Brain microvascular endothelial cell (primary cell): Measurements from ENCODE around the gene ARID1A.

Experiments
- DNase-seq: peaks from one replicate; pipeline ENCODE4 v3.0.0-alpha.2; 2020
- H3K27ac ChIP-seq: fragments of 250-450 bp; sonication (Bioruptor Pico); 2 replicates; pipeline ENCODE4 v1.5.1; 2020; ENCODE audit warnings: mild to moderate bottlenecking, moderate library complexity
- H3K27me3 ChIP-seq: fragments of 250-450 bp; sonication (Bioruptor Pico); replicated peaks from 2 replicates; pipeline ENCODE4 v1.5.1; 2020; ENCODE audit warnings: mild to moderate bottlenecking
- H3K36me3 ChIP-seq: fragments of 250-450 bp; sonication (Bioruptor Pico); replicated peaks from 2 replicates; pipeline ENCODE4 v1.5.1; 2020; ENCODE audit warnings: mild to moderate bottlenecking
- H3K4me3 ChIP-seq: 2 replicates; pipeline ENCODE4 v1.5.1; 2011; ENCODE audit warnings: low read depth, mild to moderate bottlenecking, control low read depth, low read length, moderate library complexity
- in situ Hi-C: cut with HindIII; loops from 2 replicates; pipeline ENCODE4 v1.10.0; 2017; ENCODE audit warnings: low sequenced_read_pairs, low pct_ligation_motif_present
- TF ChIP-seq, protein P1 (sequence below): IDR thresholded peaks from 2 replicates; pipeline ENCODE4 v1.5.1; 2011; ENCODE audit warnings: low read depth, mild to moderate bottlenecking, moderate library complexity, low read length, control low read depth, inconsistent platforms; ENCODE audit errors: missing control alignments

The ARID1A gene

DNA sequence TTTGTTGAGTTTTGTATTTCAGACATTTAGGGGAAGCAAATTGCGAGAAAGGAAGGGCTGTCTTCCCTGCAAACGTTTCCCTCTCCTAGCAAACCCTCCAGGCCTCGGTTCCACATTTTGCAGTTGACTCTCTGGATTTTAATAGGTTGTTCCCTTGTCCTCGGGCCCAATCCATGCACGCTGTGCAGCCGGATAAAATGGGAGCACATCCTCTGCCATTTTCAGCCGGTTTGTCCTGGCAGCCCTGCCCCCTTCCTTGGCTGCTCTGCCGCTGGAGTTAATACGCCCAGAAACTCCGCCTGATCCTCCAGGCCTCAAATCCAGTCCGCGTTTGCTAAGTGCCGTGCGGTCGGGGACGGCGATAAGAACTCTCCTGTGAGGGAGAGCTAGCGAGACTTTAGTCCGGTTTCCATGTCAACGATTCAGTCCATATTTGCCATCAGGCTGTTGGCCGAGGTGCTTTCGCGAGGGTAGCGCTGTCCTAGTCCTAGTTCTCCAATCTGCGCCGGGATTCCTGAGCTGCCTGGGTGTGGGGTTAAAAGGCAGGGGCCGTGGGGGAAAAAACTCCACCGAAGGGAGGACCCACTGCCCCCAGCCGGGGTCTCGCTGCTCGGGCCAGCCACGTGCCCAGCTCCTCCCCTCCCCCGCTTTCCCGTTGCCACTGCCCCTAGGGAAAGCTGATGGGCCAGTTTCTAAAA is 2.9 kb upstream of the ARID1A start:
- H3K27ac ChIP-seq, result peak overlapping the region; percentile 68
- no peaks in the 10 kb centered on the region for H3K27me3 ChIP-seq
- in situ Hi-C loops, result no loop called here
- peak; percentile 97 for DNase-seq
- peak overlapping the region; percentile 64 for H3K4me3 ChIP-seq
- H3K36me3 ChIP-seq, result no peaks in the 10 kb centered on the region
- TF ChIP-seq, protein P1, sequence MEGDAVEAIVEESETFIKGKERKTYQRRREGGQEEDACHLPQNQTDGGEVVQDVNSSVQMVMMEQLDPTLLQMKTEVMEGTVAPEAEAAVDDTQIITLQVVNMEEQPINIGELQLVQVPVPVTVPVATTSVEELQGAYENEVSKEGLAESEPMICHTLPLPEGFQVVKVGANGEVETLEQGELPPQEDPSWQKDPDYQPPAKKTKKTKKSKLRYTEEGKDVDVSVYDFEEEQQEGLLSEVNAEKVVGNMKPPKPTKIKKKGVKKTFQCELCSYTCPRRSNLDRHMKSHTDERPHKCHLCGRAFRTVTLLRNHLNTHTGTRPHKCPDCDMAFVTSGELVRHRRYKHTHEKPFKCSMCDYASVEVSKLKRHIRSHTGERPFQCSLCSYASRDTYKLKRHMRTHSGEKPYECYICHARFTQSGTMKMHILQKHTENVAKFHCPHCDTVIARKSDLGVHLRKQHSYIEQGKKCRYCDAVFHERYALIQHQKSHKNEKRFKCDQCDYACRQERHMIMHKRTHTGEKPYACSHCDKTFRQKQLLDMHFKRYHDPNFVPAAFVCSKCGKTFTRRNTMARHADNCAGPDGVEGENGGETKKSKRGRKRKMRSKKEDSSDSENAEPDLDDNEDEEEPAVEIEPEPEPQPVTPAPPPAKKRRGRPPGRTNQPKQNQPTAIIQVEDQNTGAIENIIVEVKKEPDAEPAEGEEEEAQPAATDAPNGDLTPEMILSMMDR, result no peak

DNA sequence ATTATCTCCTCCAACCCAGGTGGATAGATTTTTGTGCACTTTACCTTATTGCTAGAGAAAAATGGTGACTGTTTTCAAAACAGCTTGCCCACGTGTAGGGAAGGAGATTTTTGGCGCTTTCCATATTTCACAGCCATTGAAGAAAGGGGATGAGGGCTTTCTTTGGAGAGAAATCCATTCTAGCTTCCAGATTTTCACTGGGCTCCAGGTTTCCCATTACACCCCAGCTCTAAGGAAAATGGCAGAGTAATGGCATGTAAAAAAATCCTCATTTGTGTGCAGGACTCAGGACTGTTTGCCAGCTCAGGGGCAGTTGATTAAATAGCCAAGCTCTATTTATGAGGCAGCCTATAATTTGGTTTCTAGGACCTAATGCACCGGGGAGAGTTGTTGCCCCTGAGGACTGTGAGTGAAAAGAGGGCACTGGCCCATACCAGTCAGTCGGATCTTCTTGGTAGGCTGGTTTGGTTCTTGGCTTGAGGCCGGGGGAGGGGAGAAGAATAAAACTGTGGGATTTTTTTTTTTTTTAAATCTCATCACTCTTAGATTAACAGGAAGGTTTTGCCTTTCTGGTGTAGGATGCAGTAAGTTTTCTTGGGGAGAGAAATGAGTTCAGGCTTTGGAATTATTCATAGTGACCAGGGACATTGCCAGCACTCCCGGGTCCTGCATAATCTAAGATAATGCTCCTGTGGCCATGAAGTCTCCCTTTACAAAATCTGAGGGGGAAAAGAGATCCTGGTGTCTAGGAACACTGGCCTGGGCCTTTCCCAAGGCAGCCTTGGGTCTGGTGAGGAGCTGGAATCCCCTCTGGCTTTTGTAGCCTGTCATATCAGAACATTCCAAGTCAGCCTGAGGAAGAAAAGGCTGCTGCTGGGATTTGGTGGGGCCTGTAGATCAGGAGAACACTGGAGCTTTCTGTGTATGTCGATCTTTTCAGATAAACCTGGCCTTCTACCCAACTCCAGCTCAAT is 1.9 kb upstream of the ARID1A start:
- Histone ChIP-seq H3K27ac (peak overlapping the region; percentile 68), H3K36me3 (no peaks in the 10 kb centered on the region), H3K27me3 (no peaks in the 10 kb centered on the region), H3K4me3 (peak overlapping the region; percentile 64)
- DNase-seq, result no peak
- in situ Hi-C loops, result no loop called here
- TF ChIP-seq, protein P1, result no peak

DNA sequence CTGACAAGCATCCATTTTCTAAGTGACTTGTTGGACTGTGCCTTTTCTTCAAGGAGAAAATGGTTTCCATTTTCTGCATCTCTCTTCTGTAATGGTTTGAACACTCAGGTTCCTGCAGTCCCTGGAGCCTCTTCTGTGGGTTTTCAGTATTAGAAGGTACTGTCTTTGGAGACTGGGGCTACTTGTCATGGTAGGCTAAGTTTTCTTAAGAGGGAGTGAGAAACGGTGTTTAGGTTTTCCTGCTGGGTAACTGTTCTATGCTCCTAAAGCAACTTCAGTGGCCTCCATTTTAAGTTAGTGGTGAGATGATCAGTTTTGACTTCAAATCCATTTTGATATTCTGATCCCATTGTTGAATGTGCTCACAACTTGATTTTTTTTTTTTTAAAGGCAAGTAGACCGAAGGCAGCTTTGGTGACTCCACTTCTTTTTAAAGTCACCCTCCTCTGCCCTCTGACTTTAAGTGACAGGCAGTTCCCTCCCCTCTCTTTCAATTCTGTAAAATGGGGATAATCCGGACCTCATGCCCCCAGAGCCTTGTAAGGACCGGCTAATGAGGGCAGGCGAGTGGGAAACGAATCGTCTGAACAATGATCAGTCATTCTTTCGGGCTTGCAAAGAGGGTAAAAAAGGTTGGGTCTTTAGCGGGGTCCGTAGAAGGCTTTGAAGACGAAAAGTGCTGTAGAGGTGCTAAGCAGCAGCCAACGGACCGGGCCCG is 1.0 kb upstream of the ARID1A start:
- DNase-seq, result no peak
- H3K4me3 ChIP-seq, result peak overlapping the region; percentile 71
- H3K27ac ChIP-seq, result peak overlapping the region; percentile 88
- in situ Hi-C loops, result no loop called here
- TF ChIP-seq, protein P1, result no peak
- H3K36me3 ChIP-seq, result no peaks in the 10 kb centered on the region
- H3K27me3 ChIP-seq, result no peaks in the 10 kb centered on the region

DNA sequence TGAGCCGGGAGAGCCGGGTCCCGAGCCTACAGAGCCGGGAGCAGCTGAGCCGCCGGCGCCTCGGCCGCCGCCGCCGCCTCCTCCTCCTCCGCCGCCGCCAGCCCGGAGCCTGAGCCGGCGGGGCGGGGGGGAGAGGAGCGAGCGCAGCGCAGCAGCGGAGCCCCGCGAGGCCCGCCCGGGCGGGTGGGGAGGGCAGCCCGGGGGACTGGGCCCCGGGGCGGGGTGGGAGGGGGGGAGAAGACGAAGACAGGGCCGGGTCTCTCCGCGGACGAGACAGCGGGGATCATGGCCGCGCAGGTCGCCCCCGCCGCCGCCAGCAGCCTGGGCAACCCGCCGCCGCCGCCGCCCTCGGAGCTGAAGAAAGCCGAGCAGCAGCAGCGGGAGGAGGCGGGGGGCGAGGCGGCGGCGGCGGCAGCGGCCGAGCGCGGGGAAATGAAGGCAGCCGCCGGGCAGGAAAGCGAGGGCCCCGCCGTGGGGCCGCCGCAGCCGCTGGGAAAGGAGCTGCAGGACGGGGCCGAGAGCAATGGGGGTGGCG is 371 bp downstream of the ARID1A start:
- peak overlapping the region; percentile 71 for H3K4me3 ChIP-seq
- peak overlapping the region; percentile 88 for H3K27ac ChIP-seq

More for the DNA sequence above, 371 bp downstream of the ARID1A start:
- in situ Hi-C loops, result no loop called here
- Histone ChIP-seq H3K36me3 (no peaks in the 10 kb centered on the region), H3K27me3 (no peaks in the 10 kb centered on the region)
- TF ChIP-seq, protein P1, result no peak
- DNase-seq, result no peak
